Left cardiac atrium (tissue), 4 donors: ENCODE data around the gene HK1. TPM values are rescaled to one million over a fixed set of nuclear protein-coding genes. Genes with fewer than 3 reads are reported as not detected.

Experiments
- ATAC-seq, 2 donors: fragments of 200-7000 bp; cut with Tn5 transposase; one replicate each; pipeline ENCODE4 v1.9.1; 2020; ENCODE audit warnings: mild to moderate bottlenecking in 2 of 2, moderate library complexity in 2 of 2
- DNase-seq: peaks from one replicate; pipeline ENCODE4 v3.0.0-alpha.2; 2020
- intact Hi-C, 2 donors: fragments of 100-400 bp; cut with DNase I; formaldehyde crosslinking; loops; one replicate each; pipeline versions ENCODE4 v1.14.1 to v1.15.1; 2022 to 2023
- total RNA-seq, 2 donors: library from RNA; stranded (reverse); fragmentation: NEBNext Ultra II Directional; extraction: Animal tissue kit (Norgen Biotek cat#: 25700); gene quantifications; one replicate each; pipeline ENCODE4 v1.2.1, GENCODE V29; 2021
- donor health status: DM: no; HTN: yes; CAD: no.
- donor health status: DM: no; HTN: yes; CAD: no; lungs with severe emphysema.
- donor health status: DM: yes; HTN: yes; CAD: no.
- donor health status: Dilated cardiomyopathy.

Gene HK1
- total RNA-seq, 2 donors from 2014 or later = 188 to 274 TPM

DNA sequence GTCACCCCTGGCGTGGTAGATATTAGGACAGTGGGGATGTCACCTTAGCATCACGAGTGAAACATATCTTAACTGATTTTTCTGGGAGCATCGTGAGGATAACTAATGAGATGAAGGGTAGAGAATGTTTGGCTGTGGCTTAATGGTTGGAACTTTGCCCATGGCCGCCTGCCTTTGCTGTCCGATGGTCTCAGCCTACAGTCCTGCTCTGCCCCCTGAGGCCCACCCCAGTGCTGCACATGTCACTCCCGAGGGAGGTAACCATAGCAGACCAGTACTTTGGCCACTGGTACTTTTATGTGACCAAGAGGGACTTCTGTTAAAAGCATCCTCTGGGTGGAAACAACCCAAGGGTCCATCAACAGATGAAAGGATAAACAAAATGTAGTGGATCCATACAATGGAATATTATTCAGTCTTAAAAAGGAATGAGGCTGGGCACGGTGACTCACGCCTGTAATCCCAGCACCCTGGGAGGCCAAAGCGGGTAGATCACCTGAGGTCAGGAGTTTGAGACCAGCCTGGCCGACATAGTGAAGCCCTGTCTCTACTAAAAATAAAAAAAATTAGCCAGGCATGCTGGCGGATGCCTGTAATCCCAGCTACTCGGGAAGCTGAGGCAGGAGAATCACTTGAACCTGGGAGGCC lies 80.0 kb downstream of the HK1 start:
- DNase-seq (no peak), ATAC-seq (no peak)
- intact Hi-C loops = no loop called here

DNA sequence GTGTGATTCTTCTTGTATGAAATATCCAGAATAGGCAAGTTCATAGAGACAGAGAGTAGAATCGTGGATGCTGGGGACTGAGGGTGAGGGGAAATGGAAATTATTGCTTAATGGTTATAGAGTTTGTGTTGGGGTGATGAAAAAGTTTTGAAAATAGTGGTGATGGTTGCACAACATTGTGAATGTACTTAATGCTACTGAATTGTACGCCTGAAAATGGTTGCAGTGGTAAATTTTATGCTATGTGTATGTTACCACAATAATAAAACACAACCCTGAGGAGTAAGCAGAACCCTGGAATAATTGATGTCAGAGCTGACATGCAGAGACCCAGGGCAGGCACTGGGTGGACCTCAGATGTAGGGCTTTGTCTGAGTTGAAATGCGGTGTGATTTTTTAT lies 80.9 kb downstream of the HK1 start:
- no peak for ATAC-seq
- intact Hi-C loops = no loop called here
- DNase-seq = no peak

DNA sequence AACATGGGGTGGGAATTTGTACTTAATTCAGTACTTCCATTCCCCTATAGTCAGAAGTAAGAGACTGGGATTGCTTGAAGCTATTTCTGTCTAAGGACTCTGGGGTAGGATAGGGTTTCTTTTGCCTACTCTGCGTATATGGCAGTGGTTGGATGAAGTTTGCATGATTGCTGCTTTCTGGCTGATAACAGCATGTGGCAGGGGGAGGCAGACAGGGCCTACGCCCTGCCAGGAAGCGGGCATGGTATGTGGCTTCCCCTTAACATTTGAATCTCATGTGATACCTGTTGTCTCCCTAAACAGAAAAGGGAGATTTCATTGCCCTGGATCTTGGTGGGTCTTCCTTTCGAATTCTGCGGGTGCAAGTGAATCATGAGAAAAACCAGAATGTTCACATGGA lies 81.3 kb downstream of the HK1 start:
- DNase-seq = no peak
- intact Hi-C loops = no loop called here
- ATAC-seq = no peak

DNA sequence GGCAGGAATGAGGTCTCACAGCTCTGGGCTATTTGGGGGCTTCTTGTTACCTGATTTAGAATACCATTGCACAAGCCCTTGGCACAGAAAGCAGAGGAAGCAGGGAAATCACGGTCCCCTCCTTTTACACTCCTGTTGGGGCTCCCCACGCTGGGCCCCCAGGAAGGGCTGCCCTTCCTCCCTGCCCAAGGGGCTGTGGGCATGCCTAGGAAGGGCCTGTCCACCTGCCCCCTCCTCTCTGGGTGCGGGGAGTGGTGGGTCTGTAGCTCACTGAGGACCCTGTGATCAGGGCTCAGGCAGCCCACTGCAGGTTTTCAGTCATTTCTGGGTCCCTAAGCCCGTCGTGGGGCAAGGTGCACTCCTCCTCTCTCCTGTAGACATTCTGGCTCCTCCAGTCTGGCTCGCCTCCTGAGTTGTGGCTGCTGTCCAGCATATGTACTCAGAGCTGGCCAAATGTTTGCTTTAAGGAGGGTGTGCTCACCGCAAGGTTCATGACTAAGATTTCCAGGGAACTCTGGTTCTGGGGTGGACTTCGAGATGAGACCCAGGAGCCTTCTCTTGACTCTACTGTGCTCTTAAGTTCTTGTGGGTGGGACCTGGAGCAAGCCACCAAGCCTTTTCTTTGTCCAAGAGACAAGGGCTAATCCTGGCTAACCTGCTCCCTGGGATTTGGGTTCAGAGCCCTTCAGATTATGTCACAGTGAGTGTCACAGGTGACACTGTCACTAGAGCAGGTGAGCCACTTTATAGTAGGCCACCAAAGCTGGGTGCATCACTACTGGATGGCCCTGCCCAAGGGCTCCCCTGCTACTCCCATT lies 82.4 kb downstream of the HK1 start:
- peak; percentile 76 for DNase-seq
- ATAC-seq = peak; percentile 47 to 81
- intact Hi-C loops = loop anchor here in 1 of 2 donors (5.0 kb wide), 1 partner anchor 38 kb away; no protein-coding TSS in a partner anchor

DNA sequence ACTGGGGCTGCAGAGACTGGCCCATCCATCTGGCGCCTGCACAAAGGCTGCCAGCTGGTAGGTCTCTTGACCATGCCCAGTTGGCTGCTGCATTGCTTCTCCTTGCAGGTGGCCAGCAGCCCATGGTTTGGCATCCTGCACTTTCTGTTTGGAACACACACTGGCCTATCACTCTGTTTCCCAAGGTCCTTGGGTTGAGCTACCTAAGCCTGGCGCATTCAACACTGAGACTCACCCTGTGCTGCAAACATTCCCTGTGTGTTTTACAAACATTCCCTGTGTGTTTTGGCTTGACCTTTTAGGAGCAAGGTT lies 83.0 kb downstream of the HK1 start:
- DNase-seq (no peak), ATAC-seq (peak in 1 of 2 donors; percentile 3)
- intact Hi-C loops = loop anchor here in 1 of 2 donors (5.0 kb wide), 1 partner anchor 39 kb away; no protein-coding TSS in a partner anchor

DNA sequence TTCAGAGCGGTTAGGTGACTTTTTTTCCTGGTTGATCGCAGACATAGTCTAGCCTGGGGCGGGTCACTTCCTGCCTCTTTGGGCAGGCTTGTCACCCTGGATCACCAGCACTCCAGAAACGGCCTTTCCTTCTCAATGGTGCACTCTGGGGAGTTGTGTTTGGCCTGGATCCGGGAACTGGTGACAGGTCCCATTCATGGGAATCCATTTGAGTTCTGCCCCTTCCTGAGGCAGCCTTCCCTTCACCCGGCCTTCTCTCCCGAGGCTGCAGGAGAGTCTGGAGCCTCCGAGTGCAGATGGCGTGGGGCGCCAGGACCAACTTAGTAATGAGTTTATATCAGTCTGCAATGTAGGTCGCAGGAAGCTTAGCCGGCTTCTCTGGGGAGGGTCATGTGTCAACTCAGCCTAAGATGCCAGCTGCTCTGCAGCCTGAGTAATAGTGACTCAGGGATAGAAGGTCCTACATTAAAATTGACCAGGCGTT lies 84.2 kb downstream of the HK1 start:
- ATAC-seq (peak; percentile 60 to 81), DNase-seq (peak; percentile 83)
- intact Hi-C loops = loop anchor here in 1 of 2 donors (5.0 kb wide), 1 partner anchor 40 kb away; no protein-coding TSS in a partner anchor

DNA sequence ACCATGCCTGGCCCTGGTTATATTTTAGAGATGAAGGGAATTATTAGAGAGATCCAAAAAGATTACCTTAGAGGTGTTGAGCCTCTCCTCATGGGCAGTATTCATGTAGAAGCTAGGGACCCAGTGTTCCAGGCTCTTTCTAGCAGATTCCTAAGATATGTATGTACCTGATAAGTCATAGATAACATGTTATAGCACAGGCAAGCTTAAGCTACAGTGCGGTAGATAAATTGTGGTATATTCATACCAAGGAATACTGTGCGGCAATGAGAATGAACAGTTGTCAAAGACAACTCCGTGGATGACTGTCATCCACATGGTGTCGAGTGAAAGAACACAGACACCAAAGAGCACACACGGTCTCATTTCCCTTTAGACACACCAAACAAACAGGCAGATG lies 85.4 kb downstream of the HK1 start:
- no peak for DNase-seq
- intact Hi-C loops = loop anchor here in 1 of 2 donors (5.0 kb wide), 1 partner anchor 41 kb away; no protein-coding TSS in a partner anchor
- ATAC-seq = no peak

DNA sequence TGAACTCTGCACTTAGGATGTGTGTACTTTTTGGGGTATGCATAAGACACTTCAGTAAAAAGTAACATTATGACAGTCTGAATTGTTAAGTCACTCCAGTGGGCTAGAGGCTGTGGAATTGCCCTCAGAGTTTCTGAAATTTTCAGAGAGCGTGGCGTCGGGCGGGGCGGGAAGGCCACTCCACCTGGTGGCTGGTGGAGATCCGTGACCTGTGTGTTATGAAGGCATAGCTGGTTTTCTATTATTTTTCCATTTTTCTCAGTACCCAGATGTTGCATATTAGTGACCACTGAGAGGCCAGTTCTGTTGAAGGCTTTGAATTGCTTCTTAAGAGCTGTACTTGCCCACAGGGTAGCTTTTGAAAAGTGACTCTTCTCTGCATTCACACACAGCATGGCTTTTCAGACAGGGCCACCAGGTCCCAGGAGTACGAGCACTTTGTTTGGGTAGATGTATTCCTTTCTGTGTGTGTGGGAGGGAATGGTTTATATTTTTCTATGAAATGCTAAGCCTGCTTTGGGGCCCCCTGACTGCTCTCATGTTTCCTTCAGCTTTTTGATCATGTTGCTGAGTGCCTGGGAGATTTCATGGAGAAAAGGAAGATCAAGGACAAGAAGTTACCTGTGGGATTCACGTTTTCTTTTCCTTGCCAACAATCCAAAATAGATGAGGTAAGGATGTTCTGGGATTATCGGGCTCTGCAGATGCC lies 86.1 kb downstream of the HK1 start:
- intact Hi-C loops = loop anchor here in 1 of 2 donors (5.0 kb wide), 1 partner anchor 42 kb away; no protein-coding TSS in a partner anchor
- DNase-seq = no peak
- ATAC-seq = no peak

DNA sequence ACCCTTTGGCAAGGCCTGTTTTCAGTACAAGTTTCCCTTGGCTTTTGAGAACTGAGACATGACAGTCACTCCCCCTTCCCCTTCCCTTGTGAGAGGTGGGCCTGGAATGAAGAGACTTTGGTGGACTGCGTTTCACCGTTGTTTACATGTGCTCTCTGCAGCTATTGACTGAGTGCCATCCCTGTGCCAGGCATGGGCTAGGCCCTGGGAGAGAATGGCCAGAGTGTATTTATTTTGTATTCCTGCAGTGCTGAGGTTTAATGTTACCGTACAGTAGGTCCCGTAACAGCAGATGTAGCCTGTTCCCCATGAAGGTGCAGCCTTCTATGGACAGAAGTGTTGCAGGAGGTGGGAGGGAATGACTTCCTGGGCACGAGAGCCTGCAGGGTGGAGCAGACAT lies 88.4 kb downstream of the HK1 start:
- ATAC-seq (no peak), DNase-seq (no peak)
- intact Hi-C loops = loop anchor here in 1 of 2 donors (5.0 kb wide), 1 partner anchor 44 kb away; no protein-coding TSS in a partner anchor

DNA sequence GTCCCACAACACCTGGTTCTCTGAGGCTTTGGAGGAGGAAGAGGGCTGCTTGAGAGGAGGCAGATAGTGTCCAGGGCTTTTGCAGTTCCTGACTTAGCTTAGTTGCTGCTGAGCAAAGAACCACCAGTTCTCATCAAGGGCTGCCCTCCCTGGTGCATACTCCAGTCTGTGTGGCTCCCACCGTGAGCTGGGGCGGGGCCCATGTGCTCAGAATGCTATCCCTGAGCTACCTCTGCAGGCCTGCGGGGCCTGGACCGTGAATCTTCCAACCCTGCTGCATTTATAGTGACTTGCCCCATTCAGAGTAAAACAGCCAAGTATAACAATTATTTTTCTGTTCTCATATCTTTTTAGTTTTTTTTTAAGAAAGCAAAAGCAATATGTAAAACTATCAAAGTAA lies 89.2 kb downstream of the HK1 start:
- DNase-seq = no peak
- ATAC-seq = no peak
- intact Hi-C loops = loop anchor here in 1 of 2 donors (5.0 kb wide), 1 partner anchor 45 kb away; no protein-coding TSS in a partner anchor

DNA sequence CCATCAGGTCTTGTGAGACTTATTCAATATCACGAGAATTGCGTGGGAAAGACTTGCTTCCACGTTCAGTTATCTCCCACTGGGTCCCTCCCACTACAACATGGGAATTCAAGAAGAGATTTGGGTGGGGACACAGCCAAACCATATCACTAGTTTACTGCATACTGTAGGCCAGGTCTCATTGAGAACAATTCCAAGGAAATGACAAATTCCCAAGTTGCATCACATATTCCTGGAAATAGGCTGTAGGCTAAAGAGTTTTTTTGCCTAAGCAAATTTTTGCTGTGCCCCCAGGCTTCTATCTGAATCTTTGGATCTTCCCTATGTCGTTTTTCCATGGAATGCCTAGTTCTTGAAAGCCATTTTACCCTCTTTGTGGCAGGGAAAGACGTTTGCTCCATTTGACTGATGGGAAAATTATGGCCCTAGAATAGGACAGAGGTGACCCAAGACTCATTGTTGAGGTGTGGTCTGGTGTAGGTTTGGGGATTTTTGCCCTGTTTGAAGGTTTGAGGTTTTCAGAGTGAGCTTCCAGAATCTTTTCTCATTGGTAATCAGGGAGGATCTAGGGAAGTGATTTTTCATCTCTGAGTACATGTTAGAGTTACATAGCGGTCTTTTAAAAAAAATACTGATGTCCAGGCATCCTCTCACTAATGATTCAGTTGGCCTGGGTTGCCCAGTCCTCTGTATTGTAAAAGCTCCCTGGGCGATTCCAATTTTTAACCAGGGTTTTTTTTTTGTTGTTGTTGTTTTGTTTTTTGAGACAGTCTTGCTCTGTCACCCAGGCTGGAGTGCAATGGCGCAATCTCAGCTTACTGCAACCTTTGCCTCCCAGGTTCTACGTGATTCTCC lies 94.1 kb downstream of the HK1 start:
- intact Hi-C loops = no loop called here
- no peak for DNase-seq
- no peak for ATAC-seq

DNA sequence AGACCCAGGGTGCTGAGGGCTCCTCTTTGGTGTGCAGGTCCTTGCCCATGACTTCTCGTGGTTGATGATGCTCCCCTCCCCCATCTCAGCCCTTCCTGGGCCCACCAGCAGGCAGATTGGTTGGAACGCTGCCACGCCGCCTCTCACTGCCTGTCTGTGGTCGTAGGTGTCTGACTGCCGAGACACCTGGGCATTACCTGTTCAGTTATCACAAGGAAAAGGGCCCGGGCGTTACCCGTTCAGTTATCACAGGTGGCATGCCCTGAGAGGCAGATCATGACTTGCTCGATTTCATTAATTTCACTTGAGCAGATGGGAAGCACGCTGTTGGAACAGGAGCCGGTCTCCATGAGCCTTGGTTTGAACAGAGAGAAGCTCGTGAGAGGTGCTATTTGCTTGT lies 95.9 kb downstream of the HK1 start:
- ATAC-seq (no peak), DNase-seq (no peak)
- intact Hi-C loops = no loop called here

DNA sequence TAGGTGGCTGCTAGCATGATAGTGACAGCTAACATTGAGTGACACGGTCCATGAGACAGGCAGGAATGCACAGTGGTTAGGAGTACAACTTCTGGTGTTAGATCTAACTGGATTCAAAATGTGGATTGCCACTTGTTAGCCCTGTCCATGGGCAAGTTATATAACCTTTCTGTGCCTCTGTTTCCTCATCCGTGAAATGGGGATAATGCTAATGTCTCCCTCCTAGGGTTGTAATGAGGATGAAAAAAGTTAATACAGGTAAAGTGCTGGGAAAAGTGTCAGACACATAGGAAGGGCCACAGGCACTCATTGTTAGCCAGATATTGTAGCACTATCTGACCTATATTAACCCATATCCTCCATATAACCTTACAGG lies 96.6 kb downstream of the HK1 start:
- no peak for ATAC-seq
- intact Hi-C loops = loop anchor here in 1 of 2 donors (5.0 kb wide), 1 partner anchor 43 kb away; no protein-coding TSS in a partner anchor
- DNase-seq = no peak

DNA sequence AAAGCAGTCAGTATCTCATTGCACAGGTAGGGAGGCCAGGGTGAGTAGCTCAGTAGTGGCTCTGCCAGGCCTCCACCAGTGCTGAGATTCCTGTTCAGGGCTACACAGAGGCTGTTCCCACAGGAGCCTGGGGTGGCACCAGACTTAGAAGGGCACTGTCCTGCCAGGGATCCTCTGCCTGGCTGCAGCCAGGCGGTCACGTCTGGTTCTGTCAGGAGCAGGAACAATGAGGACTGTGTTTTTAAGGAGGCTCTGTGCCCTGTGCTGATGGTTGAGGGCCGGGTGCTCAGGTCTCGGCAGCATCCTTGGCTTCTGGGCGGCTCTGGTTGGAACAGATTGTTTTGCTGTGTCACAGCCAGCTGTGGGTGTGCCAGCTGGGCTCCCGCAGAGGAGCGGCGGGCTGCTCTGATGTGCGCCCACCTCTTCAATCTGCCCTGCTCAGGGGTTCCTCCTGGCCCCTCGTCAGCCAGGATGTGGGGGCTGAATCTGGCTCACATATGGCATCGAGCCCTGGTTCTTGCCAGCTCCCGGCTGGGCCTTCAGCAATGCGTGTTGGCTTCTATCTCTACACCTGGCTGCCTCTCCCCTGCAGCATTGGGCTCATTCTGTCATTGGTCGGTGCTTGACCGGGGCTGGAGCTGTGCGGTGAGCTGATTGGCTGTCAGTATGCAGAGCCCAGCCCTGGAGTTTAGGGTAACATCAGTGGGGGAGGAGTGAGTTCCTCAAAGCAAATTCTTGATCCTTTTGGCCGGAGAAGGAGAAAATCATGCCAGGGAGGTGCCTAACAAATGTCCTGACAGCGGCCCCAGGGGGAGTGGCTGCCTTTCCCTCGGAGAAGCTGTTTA lies 97.2 kb downstream of the HK1 start:
- DNase-seq = peak; percentile 52
- peak; percentile 89 to 94 for ATAC-seq
- intact Hi-C loops = loop anchor here in 1 of 2 donors (5.0 kb wide), 1 partner anchor 43 kb away; no protein-coding TSS in a partner anchor

DNA sequence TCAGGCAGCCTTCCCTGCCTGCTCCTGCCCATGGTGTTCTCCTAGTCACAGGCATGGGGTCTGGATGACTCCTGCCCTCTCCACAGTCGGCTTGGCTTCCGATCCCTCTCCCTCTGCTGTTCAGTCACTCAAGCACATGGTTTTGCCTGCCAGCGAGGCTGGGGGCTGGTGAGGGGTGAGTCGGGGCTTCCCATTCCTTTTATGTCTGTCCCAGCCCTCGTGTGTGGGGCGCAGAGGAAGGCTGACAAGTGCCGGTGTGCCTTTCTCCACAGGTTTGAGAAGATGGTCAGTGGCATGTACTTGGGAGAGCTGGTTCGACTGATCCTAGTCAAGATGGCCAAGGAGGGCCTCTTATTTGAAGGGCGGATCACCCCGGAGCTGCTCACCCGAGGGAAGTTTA lies 98.4 kb downstream of the HK1 start:
- no peak for ATAC-seq
- no peak for DNase-seq
- intact Hi-C loops = loop anchor here in 1 of 2 donors (5.0 kb wide), 1 partner anchor 44 kb away; no protein-coding TSS in a partner anchor

DNA sequence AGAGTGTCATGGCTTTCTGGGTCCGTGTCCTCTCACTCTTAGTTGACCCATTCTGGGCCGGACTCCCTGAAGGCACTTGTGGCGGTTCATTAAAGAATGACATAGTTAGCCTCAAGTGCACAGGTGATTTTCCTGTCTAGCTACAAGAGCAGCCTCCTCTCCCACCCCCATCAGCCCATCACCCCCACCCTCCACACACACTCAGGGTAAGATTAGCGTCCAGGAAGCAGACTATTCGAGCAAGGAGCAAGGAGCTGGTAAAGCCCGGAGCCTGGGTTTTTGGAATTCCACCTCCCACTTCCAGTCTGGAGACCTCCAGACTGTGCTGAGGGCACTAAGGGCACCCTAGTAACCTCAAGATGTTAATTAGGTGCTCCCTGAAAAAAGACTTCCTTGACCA lies 98.9 kb downstream of the HK1 start:
- no peak for DNase-seq
- intact Hi-C loops = loop anchor here in 1 of 2 donors (5.0 kb wide), 1 partner anchor 45 kb away; no protein-coding TSS in a partner anchor
- ATAC-seq = no peak

DNA sequence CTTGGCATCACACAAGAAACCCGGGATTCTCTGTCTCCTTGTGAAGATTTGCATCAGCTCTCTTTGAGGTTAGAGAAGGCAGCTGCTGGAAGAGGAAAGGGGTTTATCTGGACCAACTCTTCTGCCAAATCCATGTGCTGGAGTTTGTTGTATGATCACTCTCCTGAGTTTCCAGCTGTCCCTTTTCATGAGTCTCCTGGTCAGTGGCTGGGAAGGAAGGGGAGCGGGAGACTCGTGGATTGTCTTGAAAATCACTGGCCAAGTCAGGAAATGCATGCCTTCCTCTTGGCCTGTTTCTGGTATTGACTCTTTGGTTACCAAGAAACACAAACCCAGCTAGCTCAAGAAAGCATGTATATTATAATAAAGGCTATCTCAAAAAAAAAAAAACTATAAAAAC lies 99.6 kb downstream of the HK1 start:
- intact Hi-C loops = loop anchor here in 1 of 2 donors (5.0 kb wide), 1 partner anchor 46 kb away; no protein-coding TSS in a partner anchor
- no peak for DNase-seq
- peak; percentile 32 to 35 for ATAC-seq
